ENCODE data around the gene PLA2R1.
"Not testable (repeated sequence)": the region's sequence is repeated elsewhere in the genome, so short reads cannot be mapped to it uniquely, and the experiment has no call there.

PLA2R1 gene

DNA sequence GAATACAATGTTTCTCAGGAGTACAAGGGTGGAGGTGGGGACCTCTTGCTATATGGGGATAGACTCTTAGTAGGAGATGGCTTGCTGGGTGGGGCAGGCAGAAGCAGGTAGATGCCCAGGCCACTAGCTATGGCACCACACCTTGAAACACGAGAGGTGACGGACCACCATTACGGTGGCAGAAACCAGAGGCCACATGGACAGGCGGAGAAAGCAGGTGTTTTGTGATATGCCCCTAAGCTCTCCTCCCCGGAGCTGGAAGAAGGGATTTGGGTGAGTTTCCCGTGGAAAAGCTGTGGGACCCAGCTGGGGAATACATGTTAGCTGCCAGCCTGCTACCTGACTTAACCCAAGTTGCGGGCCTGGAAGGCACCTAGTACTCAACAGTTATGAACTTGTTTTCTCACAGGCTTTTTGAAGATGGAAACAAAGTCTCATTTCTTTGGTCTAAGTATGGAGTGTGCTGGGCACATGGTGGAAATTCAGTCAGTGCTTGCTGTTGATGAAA, 16.7 kb downstream of the PLA2R1 start:
- H3K4me3 ChIP-seq (replicated peaks in 1 of 2; ENCODE audit: low read depth in 2 of 2, low read length in 2 of 2): no peak overlapping the region
- TF ChIP-seq, protein P1, sequence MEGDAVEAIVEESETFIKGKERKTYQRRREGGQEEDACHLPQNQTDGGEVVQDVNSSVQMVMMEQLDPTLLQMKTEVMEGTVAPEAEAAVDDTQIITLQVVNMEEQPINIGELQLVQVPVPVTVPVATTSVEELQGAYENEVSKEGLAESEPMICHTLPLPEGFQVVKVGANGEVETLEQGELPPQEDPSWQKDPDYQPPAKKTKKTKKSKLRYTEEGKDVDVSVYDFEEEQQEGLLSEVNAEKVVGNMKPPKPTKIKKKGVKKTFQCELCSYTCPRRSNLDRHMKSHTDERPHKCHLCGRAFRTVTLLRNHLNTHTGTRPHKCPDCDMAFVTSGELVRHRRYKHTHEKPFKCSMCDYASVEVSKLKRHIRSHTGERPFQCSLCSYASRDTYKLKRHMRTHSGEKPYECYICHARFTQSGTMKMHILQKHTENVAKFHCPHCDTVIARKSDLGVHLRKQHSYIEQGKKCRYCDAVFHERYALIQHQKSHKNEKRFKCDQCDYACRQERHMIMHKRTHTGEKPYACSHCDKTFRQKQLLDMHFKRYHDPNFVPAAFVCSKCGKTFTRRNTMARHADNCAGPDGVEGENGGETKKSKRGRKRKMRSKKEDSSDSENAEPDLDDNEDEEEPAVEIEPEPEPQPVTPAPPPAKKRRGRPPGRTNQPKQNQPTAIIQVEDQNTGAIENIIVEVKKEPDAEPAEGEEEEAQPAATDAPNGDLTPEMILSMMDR (IDR thresholded peaks at IDR 0.05; ENCODE audit: low read depth, low read length): no peak
- DNase-seq (ENCODE audit: low read depth in 2 of 2): no peak

DNA sequence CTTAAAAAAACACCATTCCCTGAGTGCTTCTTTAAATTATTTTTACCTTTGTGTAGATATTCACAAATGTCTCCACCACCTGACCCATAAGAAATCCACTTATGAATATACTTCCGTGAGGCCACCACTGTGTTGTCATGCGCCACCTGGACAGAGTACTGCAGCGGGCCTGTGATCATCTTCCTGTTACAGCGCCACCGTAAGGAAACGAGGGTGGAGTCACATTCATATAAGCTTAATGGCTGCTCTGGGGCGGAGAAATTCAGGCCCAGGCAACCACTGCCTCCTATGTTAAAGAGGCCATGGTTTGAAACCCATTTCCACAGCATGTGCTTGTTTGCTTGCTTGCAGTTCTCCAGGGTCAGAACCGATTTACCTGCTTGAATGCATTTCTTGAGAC, 17.7 kb downstream of the PLA2R1 start:
- TF ChIP-seq, protein P1 (IDR thresholded peaks at IDR 0.05; ENCODE audit: low read depth, low read length): no peak
- H3K4me3 ChIP-seq (replicated peaks in 1 of 2; ENCODE audit: low read depth in 2 of 2, low read length in 2 of 2): no peak overlapping the region
- DNase-seq (ENCODE audit: low read depth in 2 of 2): no peak

DNA sequence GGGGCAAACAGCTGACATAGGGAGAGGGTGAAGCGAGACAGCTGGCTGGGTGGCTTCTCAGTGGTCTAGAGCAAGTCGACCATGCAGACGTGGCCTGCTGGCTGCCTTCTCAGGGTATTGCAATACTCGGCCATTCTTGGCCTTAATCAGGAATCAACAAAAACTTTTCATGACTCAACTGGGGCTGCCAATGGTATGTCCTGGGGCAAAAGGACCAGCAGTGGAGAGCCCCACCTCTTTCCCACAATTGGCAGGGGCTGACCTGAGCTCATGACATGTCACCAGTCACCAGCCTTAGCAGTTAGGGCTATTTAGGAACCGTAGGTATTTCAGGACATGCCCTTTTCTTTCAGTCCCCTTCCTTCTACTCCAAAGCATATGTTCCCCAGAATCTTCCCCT, 19.1 kb downstream of the PLA2R1 start:
- TF ChIP-seq, protein P1 (IDR thresholded peaks at IDR 0.05; ENCODE audit: low read depth, low read length): no peak
- DNase-seq (ENCODE audit: low read depth in 2 of 2): peak in 1 of 2 donors; percentile 33
- no peak overlapping the region for H3K4me3 ChIP-seq (replicated peaks in 1 of 2; ENCODE audit: low read depth in 2 of 2, low read length in 2 of 2)

DNA sequence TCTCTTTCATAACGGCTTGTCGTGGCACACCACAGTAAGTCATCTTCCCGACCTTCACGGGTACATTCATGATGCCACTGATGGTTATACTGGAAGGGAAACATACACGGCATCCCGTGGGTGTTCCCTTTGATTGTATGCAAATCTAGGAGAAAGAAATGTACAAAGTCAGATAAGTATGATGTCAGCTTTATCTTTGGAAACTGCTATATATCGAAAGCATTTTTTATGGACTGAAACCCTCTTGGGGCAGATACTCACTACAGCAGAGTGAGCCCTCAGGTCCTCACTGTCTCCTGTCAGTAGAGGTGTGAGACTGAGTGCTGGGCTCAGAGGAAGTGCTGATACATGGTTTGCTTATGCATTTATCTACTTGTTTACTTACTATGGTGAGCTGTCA, 20.4 kb downstream of the PLA2R1 start:
- H3K4me3 ChIP-seq (replicated peaks in 1 of 2; ENCODE audit: low read depth in 2 of 2, low read length in 2 of 2): no peak overlapping the region
- DNase-seq (ENCODE audit: low read depth in 2 of 2): peak in 1 of 2 donors; percentile 36
- TF ChIP-seq, protein P1 (IDR thresholded peaks at IDR 0.05; ENCODE audit: low read depth, low read length): no peak

DNA sequence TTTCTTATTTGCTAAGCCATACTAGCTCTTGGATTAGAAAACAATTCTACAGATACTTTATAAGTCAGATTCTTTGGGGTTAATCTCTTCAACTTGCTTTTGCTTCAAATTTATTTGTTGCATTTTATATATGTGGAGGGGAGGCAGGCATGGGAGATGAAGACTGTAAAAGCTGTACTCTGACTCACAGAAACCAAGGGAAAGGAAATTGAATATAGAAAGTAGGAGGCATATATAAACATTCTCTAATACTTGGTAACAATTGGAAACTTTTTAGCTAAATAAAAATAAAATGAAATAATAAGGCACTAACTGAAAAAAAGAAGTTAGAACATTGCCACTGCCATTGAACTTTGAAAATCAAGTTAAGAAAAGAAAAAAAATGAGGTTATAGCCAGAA, 21.3 kb downstream of the PLA2R1 start:
- H3K4me3 ChIP-seq (replicated peaks in 1 of 2; ENCODE audit: low read depth in 2 of 2, low read length in 2 of 2): no peak overlapping the region
- TF ChIP-seq, protein P1 (IDR thresholded peaks at IDR 0.05; ENCODE audit: low read depth, low read length): no peak
- no peak for DNase-seq (ENCODE audit: low read depth in 2 of 2)

DNA sequence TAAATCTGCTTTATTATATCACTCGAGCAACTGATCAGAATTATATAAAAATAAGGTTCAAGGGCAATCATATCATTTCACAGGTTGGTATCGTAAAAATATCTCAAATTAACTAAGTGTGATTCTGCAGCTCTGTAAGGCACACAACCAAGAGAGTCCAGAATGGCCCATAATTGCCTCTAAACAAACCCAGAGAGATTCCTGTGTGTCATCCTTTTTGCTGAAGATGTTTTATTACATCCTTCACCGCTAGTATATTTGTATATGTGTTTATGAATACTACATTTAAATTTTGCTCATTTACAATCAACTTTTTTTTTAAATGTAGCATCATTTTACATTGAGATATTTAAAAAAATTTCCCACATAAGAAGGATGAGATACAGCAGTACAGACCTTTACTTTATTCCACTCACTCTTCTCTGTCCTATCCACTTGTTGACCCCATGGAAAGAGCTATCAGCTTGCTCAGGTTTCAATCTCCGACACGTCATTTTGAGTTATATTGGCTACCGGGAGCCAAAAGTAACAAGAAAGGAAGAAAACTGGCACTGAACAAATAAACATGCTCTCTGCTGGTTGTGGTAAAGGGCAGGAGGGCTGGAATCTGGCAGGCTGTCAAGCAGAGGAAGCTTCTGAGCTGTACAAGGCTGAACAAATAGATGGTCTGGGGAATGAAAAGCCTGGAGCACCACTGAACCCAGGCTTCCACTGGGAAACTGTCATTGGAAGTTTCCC, 23.1 kb downstream of the PLA2R1 start:
- TF ChIP-seq, protein P1 (IDR thresholded peaks at IDR 0.05; ENCODE audit: low read depth, low read length): no peak
- DNase-seq (ENCODE audit: low read depth in 2 of 2): peak; percentile 66 to 83
- H3K4me3 ChIP-seq (replicated peaks in 1 of 2; ENCODE audit: low read depth in 2 of 2, low read length in 2 of 2): no peak overlapping the region

DNA sequence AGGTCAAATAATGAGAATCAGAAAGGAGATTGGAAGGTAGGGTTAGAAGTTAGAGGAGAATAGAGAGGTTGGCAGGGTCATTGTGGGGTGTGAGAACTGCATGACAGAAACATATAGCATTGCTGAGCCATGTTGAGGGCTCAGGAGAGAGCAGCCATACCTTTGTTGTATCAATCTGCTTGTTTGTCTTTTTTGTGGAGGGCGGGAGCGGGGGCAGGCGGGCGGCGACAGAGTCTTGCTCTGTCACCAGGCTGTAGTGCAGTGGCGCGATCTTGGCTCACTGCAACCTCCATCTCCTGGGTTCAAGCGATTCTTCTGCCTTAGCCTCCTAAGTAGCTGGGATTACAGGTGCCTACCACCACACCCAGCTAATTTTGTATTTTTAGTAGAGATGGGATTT, 23.8 kb downstream of the PLA2R1 start:
- H3K4me3 ChIP-seq (replicated peaks in 1 of 2; ENCODE audit: low read depth in 2 of 2, low read length in 2 of 2); DNase-seq (ENCODE audit: low read depth in 2 of 2): not testable (repeated sequence)

Data from cardiac fibroblast (primary cell).